HuH-7.5 (cell line): ENCODE measurements around the gene TNFAIP8.
"Not testable (repeated sequence)": the region's sequence is repeated elsewhere in the genome, so short reads cannot be mapped to it uniquely, and the experiment has no call there.

ENCODE experiments used
- DNase-seq: peaks from one replicate; pipeline ENCODE4 v3.0.0; 2011; ENCODE audit warnings: low spot score

Gene TNFAIP8

GRCh38 chr5:119396030-119396664 is 40.3 kb downstream of the TNFAIP8 start:
- DNase-seq = no peak

GRCh38 chr5:119397518-119398380 is 41.9 kb downstream of the TNFAIP8 start:
- no peak for DNase-seq

GRCh38 chr5:119398727-119399466 is 43.1 kb downstream of the TNFAIP8 start:
- DNase-seq = no peak

GRCh38 chr5:119400245-119400644 is 44.4 kb downstream of the TNFAIP8 start:
- no peak for DNase-seq

- DNase-seq = no peak
Observed at GRCh38 chr5:119402081-119402480, 46.3 kb downstream of the TNFAIP8 start.

GRCh38 chr5:119402555-119402954 is 46.7 kb downstream of the TNFAIP8 start:
- no peak for DNase-seq

- DNase-seq = no peak
Observed at GRCh38 chr5:119404033-119404432, 48.2 kb downstream of the TNFAIP8 start.

- no peak for DNase-seq
Observed at GRCh38 chr5:119405419-119405818, 49.6 kb downstream of the TNFAIP8 start.

GRCh38 chr5:119406551-119407110 is 50.8 kb downstream of the TNFAIP8 start:
- no peak for DNase-seq

- DNase-seq = no peak
Observed at GRCh38 chr5:119409235-119409815, 53.5 kb downstream of the TNFAIP8 start.

GRCh38 chr5:119410448-119411159 is 54.8 kb downstream of the TNFAIP8 start:
- DNase-seq = no peak

GRCh38 chr5:119411361-119412278 is 55.8 kb downstream of the TNFAIP8 start:
- peak; percentile 25 for DNase-seq

GRCh38 chr5:119412279-119413227 is 56.7 kb downstream of the TNFAIP8 start:
- DNase-seq = no peak

- DNase-seq = not testable (repeated sequence)
Observed at GRCh38 chr5:119414124-119414734, 58.4 kb downstream of the TNFAIP8 start.

- DNase-seq = no peak
Observed at GRCh38 chr5:119417891-119418605, 62.2 kb downstream of the TNFAIP8 start.

GRCh38 chr5:119418606-119419100 is 62.8 kb downstream of the TNFAIP8 start:
- no peak for DNase-seq

- no peak for DNase-seq
Observed at GRCh38 chr5:119420169-119420568, 64.3 kb downstream of the TNFAIP8 start.

GRCh38 chr5:119426057-119426456 is 70.2 kb downstream of the TNFAIP8 start:
- no peak for DNase-seq
